ENCODE results near the gene LGALS1. TPM values are rescaled to one million over a fixed set of nuclear protein-coding genes. Genes with fewer than 3 reads are reported as not detected.

The LGALS1 gene
- total RNA-seq, 2 experiments from 2014 or later, result 1,392 to 1,515 TPM

DNA sequence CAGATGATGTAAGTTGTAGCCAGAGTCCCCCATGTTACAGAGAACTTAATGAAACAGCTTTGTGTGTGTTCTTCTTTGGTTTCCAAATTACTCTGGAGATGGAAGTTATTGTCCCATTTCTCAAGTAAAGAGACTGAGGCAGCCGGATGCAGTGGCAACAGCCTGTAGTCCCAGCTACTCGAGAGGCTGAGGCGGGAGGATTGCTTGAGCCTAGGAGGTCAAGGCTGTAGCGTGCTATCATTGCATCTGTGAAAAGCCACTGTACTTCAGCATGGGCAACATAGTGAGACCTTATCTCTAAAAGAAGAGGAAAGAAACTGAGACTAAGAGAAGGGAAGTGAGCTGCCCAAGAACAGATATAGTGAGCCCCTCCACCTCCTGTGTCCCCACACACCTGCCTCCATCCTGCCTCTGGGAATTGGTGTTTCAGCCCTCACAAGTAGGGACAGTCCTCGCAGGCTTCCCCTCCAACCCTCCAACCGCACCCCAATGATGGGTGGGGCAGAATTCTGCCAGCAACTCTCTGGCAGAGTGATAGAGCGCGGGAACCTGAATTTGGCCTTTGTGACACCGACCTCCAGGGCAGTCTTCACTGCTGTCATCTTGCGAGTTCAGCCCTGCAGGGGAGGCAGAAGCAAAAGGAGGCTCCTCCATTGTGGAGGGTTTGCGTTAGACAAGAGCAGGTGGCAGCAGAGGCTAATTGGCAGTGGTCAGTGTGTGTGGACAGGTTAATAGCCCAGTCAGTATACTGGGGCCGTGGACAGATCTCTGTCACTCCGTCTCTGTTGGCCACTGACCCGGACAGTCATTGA, 15.3 kb upstream of the LGALS1 start:
- peak overlapping the region; percentile 85 for H3K4me3 Mint-ChIP-seq
- no peaks in the 10 kb centered on the region for H3K9me3 Mint-ChIP-seq (ENCODE audit: low read depth)
- H3K4me1 Mint-ChIP-seq, result peaks cover 39% of the 10 kb centered on the region
- DNase-seq (no peak), ATAC-seq (no peak)
- H3K36me3 Mint-ChIP-seq, result peaks cover 2% of the 10 kb centered on the region
- CTCF ChIA-PET, result interaction anchor here (2.9 to 41.1 kb wide), 6 partner anchors 11 to 203 kb away, joined by 13 to 1064 read pairs (median 46); partner anchors contain the start of genes GGA1, LGALS1, NOL12 and SH3BP1
- H3K27ac Mint-ChIP-seq, result peak overlapping the region; percentile 73
- no peaks in the 10 kb centered on the region for H3K27me3 Mint-ChIP-seq

DNA sequence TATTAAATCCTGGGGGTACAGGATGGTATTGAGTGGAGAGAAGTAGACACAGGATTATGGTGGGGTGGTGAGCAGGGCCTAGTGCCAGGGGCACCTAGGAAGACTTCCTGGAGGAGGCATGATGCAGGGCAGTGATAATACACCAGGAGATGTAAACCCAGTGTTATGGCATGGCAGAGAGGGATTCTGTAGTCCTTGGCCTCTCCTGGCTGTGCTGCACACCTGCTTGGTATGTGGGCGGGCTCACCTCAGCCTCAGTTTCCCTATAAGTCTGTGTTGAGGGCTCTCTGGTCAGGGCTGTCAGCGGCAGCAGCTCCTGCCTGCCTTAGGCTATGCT, 14.8 kb upstream of the LGALS1 start:
- no peak for ATAC-seq
- CTCF ChIA-PET, result interaction anchor here (1.1 to 41.1 kb wide), 8 partner anchors 11 to 203 kb away, joined by 4 to 1064 read pairs (median 16); partner anchors contain the start of genes GGA1, LGALS1, NOL12 and SH3BP1
- no peaks in the 10 kb centered on the region for H3K27me3 Mint-ChIP-seq
- H3K27ac Mint-ChIP-seq, result peak overlapping the region; percentile 73
- H3K4me3 Mint-ChIP-seq, result peak overlapping the region; percentile 85
- DNase-seq, result no peak
- H3K4me1 Mint-ChIP-seq, result peaks cover 39% of the 10 kb centered on the region
- H3K9me3 Mint-ChIP-seq (ENCODE audit: low read depth), result no peaks in the 10 kb centered on the region
- H3K36me3 Mint-ChIP-seq, result peaks cover 6% of the 10 kb centered on the region

GRCh38 chr22:37661160-37661924, 14.1 kb upstream of the LGALS1 start:
- DNase-seq (peak; percentile 67), ATAC-seq (no peak)
- CTCF ChIA-PET, result interaction anchor here (1.1 to 41.1 kb wide), 7 partner anchors 10 to 202 kb away, joined by 4 to 1064 read pairs (median 14); partner anchors contain the start of genes GGA1, LGALS1, NOL12 and SH3BP1
- H3K27ac Mint-ChIP-seq, result peak overlapping the region; percentile 51
- peak overlapping the region; percentile 85 for H3K4me3 Mint-ChIP-seq
- H3K36me3 Mint-ChIP-seq, result peaks cover 10% of the 10 kb centered on the region
- H3K27me3 Mint-ChIP-seq, result no peaks in the 10 kb centered on the region
- no peaks in the 10 kb centered on the region for H3K9me3 Mint-ChIP-seq (ENCODE audit: low read depth)
- peaks cover 39% of the 10 kb centered on the region for H3K4me1 Mint-ChIP-seq

- no peak for DNase-seq
- Mint-ChIP-seq H3K27me3 (no peaks in the 10 kb centered on the region), H3K9me3 (ENCODE audit: low read depth) (no peaks in the 10 kb centered on the region), H3K27ac (peak overlapping the region; percentile 2), H3K36me3 (peaks cover 16% of the 10 kb centered on the region), H3K4me1 (peaks cover 39% of the 10 kb centered on the region), H3K4me3 (no peak overlapping the region)
- CTCF ChIA-PET, result interaction anchor here (1.2 to 41.1 kb wide), 6 partner anchors 9 to 201 kb away, joined by 4 to 1064 read pairs (median 44); partner anchors contain the start of genes GGA1, LGALS1, NOL12 and SH3BP1
- ATAC-seq, result no peak
Measured at GRCh38 chr22:37662039-37662438, 13.4 kb upstream of the LGALS1 start.

DNA sequence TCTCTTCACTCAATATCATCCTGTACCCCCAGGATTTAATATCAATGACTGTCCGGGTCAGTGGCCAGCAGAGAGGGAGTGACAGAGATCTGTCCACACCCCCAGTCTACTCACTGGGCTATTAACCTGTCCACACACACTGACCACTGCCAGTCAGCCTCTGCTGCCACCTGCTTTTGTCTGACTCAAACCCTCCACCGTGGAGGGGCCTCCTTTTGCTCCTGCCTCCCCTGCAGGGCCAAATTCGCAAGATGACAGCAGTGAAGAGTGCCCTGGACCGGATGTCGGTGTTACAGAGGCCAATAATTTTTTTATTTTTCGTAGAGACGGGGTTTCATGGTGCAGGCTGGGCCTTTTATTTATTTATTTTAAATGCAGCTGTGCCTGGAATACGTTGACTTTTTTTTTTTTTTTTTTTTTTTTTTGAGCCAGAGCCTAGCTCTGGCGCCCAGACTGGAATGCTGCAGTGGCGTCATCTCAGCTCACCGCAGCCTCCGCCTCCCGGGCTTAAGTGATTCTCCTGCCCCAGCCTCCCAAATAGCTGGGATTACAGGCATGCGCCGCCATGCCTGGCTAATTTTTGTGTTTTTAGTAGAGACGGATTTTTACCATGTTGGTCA, 11.8 kb upstream of the LGALS1 start:
- peak overlapping the region; percentile 24 for H3K27ac Mint-ChIP-seq
- no peak for ATAC-seq
- DNase-seq, result no peak

DNA sequence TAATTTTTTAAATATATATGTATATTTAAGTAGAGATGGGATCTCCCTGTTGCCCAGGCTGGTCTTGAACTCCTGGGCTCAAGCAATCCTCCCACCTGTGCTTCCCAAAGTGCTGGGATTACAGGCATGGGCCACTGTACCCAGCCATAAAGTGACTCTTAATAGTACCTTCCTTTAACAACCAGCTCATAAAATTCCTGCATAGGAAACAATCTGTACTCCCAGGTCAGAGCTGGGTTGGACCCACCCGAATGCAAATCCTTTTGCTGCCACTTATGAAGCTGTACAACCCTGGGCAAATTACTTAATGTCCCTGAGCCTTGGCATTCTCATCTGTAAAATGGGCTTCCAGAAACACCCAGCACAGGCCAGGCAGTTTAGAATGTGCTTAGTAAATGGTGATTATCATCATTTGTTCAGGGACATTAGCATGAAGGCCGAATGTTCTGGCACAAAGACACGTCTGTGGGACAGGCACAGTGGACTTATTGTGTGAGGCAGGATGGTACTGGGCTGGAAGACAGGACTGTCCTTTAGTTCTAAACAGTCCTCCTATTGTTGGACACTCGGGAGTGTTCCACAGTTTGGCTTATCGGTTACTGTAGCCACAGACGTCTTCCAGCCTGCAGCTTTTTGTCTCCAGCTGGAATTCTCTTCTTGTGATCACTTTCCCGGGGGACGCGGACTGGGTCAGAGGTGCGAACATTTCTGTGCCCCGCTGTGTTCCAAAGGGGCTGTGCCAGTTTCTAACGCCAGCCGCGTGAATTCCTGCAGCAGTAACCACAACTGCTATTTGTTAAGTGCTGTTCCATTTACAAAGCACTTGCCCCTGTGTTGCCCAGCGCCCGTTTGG, 11.0 kb upstream of the LGALS1 start:
- ATAC-seq (no peak), DNase-seq (no peak)
- H3K9me3 Mint-ChIP-seq (ENCODE audit: low read depth), result no peaks in the 10 kb centered on the region
- no peaks in the 10 kb centered on the region for H3K27me3 Mint-ChIP-seq
- CTCF ChIA-PET, result interaction anchor here (1.1 to 41.1 kb wide), 4 partner anchors 10 to 143 kb away, joined by 3 to 1064 read pairs (median 98); partner anchors contain the start of genes GCAT, LGALS1, NOL12 and SH3BP1
- peaks cover 31% of the 10 kb centered on the region for H3K4me1 Mint-ChIP-seq
- H3K27ac Mint-ChIP-seq, result no peak overlapping the region
- no peak overlapping the region for H3K4me3 Mint-ChIP-seq
- H3K36me3 Mint-ChIP-seq, result peaks cover 16% of the 10 kb centered on the region

More for the DNA sequence above, 11.8 kb upstream of the LGALS1 start:
- CTCF ChIA-PET, result interaction anchor here (1.1 to 41.1 kb wide), 5 partner anchors 8 to 144 kb away, joined by 3 to 1064 read pairs (median 11); partner anchors contain the start of genes GCAT, LGALS1, NOL12 and SH3BP1
- Mint-ChIP-seq H3K36me3 (peaks cover 16% of the 10 kb centered on the region), H3K27me3 (no peaks in the 10 kb centered on the region), H3K4me1 (peaks cover 31% of the 10 kb centered on the region), H3K9me3 (ENCODE audit: low read depth) (no peaks in the 10 kb centered on the region), H3K4me3 (no peak overlapping the region)

DNA sequence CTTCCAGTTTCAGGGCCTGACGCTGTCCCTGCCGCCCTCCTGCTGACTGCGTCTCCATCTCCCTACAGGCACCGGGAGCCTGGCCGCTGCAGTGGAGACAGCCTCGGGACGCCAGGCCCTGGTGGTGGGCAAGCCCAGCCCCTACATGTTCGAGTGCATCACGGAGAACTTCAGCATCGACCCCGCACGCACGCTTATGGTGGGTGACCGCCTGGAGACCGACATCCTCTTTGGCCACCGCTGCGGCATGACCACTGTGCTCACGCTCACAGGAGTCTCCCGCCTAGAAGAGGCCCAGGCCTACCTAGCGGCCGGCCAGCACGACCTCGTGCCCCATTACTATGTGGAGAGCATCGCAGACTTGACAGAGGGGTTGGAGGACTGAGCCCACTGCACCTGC, 9.9 kb upstream of the LGALS1 start:
- peaks cover 16% of the 10 kb centered on the region for H3K36me3 Mint-ChIP-seq
- H3K27me3 Mint-ChIP-seq, result no peaks in the 10 kb centered on the region
- CTCF ChIA-PET, result interaction anchor here (41.1 kb wide), 1 partner anchor 32 kb away, joined by 1064 read pairs; the partner anchor contains the start of gene SH3BP1
- H3K4me3 Mint-ChIP-seq, result no peak overlapping the region
- no peak overlapping the region for H3K27ac Mint-ChIP-seq
- no peaks in the 10 kb centered on the region for H3K9me3 Mint-ChIP-seq (ENCODE audit: low read depth)
- ATAC-seq (no peak), DNase-seq (no peak)
- H3K4me1 Mint-ChIP-seq, result peaks cover 23% of the 10 kb centered on the region

DNA sequence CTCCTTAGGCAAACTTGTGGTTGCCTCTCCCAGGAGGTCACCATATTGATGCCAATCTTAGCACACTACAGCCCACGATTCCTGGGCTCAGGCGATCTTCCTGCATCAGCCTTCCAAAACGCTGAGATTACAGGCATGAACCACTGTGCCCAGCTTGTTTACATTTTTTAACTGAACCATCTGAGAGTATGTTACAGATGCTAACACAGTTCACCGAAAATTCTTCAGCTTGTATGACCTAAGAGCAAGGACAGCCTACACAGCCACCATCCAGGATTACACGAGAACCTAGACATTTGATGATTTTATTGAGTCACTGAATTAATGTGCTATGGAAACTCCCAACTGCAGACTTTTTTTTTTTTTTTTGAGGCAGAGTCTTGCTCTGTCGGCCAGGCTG, 5.8 kb upstream of the LGALS1 start:
- Mint-ChIP-seq H3K4me1 (peaks cover 28% of the 10 kb centered on the region), H3K36me3 (peaks cover 14% of the 10 kb centered on the region), H3K9me3 (ENCODE audit: low read depth) (no peaks in the 10 kb centered on the region), H3K27me3 (no peaks in the 10 kb centered on the region), H3K27ac (peak overlapping the region; percentile 36), H3K4me3 (no peak overlapping the region)
- DNase-seq (no peak), ATAC-seq (no peak)
- CTCF ChIA-PET, result interaction anchor here (0.7 to 41.1 kb wide), 5 partner anchors 12 to 332 kb away, joined by 3 to 1064 read pairs (median 4); partner anchors contain the start of gene SH3BP1

- Mint-ChIP-seq H3K4me1 (peaks cover 35% of the 10 kb centered on the region), H3K9me3 (ENCODE audit: low read depth) (no peaks in the 10 kb centered on the region), H3K4me3 (no peak overlapping the region), H3K36me3 (peaks cover 5% of the 10 kb centered on the region), H3K27ac (peak overlapping the region; percentile 57), H3K27me3 (no peaks in the 10 kb centered on the region)
- ATAC-seq (no peak), DNase-seq (no peak)
- CTCF ChIA-PET, result interaction anchor here (1.2 to 41.1 kb wide), 5 partner anchors 9 to 66 kb away, joined by 5 to 1064 read pairs (median 13); partner anchors contain the start of genes PDXP and SH3BP1
Measured at GRCh38 chr22:37672206-37672919, 3.1 kb upstream of the LGALS1 start.

DNA sequence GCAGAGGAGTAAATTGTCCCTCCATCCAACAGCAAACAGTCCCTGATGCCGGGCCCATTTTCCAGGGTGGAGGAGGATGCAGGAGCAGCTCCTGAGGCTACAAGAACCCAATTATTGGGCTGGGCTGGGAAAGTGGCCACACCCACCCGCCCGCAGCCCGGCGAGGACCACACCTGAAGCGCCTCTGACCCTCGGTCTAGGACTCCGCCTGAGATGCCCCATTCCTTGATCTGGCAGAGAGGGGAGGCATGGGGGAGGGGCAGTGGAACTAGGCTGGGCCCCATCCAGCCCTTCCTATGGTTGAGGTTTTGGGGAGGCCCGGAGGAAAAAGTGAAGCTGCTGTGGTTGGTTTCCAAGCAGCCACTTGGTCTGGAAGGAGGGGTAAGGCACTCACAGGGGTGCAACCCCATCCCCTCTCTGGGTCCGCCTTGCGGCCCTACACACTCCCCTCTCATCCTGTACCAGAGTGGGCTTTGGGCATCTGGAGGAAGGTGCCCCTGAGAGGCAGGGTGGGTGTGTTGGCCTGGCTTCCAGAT, 2.4 kb upstream of the LGALS1 start:
- Mint-ChIP-seq H3K4me3 (no peak overlapping the region), H3K36me3 (peaks cover 10% of the 10 kb centered on the region), H3K9me3 (ENCODE audit: low read depth) (no peaks in the 10 kb centered on the region), H3K4me1 (peaks cover 41% of the 10 kb centered on the region), H3K27me3 (no peaks in the 10 kb centered on the region), H3K27ac (no peak overlapping the region)
- DNase-seq (no peak), ATAC-seq (no peak)
- CTCF ChIA-PET, result interaction anchor here (1.5 to 41.1 kb wide), 3 partner anchors 11 to 39 kb away, joined by 4 to 1064 read pairs (median 75); partner anchors contain the start of genes PDXP and SH3BP1

GRCh38 chr22:37674248-37674647, 1.2 kb upstream of the LGALS1 start:
- DNase-seq, result no peak

More at GRCh38 chr22:37674248-37674647, 1.2 kb upstream of the LGALS1 start:
- Mint-ChIP-seq H3K4me3 (peak overlapping the region; percentile 35), H3K27ac (peak overlapping the region; percentile 73), H3K27me3 (no peaks in the 10 kb centered on the region), H3K36me3 (peaks cover 14% of the 10 kb centered on the region), H3K4me1 (peaks cover 45% of the 10 kb centered on the region), H3K9me3 (ENCODE audit: low read depth) (no peaks in the 10 kb centered on the region)
- CTCF ChIA-PET, result interaction anchor here (1.1 to 41.1 kb wide), 8 partner anchors 9 to 143 kb away, joined by 4 to 1064 read pairs (median 12); partner anchors contain the start of genes GGA1, NOL12, PDXP and SH3BP1
- no peak for ATAC-seq
